ENCODE measurements around the gene INPP5D.
"Not testable (repeated sequence)": the region's sequence is repeated elsewhere in the genome, so short reads cannot be mapped to it uniquely, and the experiment has no call there.

- not testable (repeated sequence) for TF ChIP-seq CTCF (IDR thresholded peaks at IDR 0.05); POLR2A (IDR thresholded peaks at IDR 0.05; ENCODE audit: low read depth); EP300 (IDR thresholded peaks at IDR 0.05); POLR2AphosphoS5 (IDR thresholded peaks at IDR 0.05)
Observed at GRCh38 chr2:233099820-233100191, 39.7 kb downstream of the INPP5D start.
